ENCODE measurements around the gene ELF2.

DNA sequence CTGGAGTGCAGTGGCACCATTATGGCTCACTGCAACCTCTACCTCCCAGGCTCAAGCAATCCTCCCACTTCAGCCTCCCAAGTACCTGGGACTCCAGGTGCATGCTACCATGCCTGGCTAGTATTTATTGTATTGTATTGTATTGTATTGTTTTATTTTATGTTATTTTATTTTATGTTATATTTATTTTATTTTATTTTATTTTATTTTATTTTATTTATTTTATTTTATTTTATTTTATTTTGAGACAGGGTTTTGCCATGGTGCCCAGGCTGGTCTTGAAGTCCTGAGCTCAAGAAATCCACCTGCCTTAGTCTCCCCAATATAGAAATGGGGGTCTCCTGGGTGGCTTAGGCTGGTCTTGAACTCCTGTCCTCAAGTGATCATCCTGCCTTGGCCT, 42.6 kb downstream of the ELF2 start:
- TF ChIP-seq, protein P1, sequence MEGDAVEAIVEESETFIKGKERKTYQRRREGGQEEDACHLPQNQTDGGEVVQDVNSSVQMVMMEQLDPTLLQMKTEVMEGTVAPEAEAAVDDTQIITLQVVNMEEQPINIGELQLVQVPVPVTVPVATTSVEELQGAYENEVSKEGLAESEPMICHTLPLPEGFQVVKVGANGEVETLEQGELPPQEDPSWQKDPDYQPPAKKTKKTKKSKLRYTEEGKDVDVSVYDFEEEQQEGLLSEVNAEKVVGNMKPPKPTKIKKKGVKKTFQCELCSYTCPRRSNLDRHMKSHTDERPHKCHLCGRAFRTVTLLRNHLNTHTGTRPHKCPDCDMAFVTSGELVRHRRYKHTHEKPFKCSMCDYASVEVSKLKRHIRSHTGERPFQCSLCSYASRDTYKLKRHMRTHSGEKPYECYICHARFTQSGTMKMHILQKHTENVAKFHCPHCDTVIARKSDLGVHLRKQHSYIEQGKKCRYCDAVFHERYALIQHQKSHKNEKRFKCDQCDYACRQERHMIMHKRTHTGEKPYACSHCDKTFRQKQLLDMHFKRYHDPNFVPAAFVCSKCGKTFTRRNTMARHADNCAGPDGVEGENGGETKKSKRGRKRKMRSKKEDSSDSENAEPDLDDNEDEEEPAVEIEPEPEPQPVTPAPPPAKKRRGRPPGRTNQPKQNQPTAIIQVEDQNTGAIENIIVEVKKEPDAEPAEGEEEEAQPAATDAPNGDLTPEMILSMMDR (IDR thresholded peaks at IDR 0.05; ENCODE audit: borderline replicate concordance, extremely low read depth, low read length, poor library complexity, severe bottlenecking) = no peak
- TF ChIP-seq EZH2 (IDR thresholded peaks at IDR 0.05; ENCODE audit: borderline replicate concordance, low read depth, low read length, severe bottlenecking) = no peak

Data from DND-41 (cell line).